Stimulated activated CD4-positive, alpha-beta T cell treated with anti-CD3 and anti-CD28 coated beads, Interleukin-4, amount 100 ng/mL, for 24 hours (primary cell): ENCODE data around the gene NR6A1.
"Not testable (repeated sequence)": the region's sequence is repeated elsewhere in the genome, so short reads cannot be mapped to it uniquely, and the experiment has no call there.

Source experiments
- DNase-seq: peaks from one replicate; pipeline ENCODE4 v3.0.0-alpha.2; 2020

The NR6A1 gene

DNA sequence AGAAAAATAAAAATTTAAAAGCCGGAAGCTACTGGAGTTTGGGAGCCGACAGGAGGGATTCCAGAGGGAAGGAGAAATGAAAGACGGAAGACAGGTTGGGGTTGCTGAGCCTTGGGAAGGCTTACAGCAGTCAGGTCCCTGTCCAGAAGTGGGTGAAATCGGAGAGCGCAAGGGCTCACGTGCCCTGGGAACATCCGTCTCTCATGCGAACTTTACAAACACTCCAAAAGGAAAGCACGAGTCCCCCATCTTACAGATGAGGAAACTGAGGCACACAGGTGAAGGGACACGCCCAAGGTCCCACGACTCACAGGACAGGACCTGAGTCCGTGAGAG is 5.5 kb upstream of the NR6A1 start:
- no peak for DNase-seq

DNA sequence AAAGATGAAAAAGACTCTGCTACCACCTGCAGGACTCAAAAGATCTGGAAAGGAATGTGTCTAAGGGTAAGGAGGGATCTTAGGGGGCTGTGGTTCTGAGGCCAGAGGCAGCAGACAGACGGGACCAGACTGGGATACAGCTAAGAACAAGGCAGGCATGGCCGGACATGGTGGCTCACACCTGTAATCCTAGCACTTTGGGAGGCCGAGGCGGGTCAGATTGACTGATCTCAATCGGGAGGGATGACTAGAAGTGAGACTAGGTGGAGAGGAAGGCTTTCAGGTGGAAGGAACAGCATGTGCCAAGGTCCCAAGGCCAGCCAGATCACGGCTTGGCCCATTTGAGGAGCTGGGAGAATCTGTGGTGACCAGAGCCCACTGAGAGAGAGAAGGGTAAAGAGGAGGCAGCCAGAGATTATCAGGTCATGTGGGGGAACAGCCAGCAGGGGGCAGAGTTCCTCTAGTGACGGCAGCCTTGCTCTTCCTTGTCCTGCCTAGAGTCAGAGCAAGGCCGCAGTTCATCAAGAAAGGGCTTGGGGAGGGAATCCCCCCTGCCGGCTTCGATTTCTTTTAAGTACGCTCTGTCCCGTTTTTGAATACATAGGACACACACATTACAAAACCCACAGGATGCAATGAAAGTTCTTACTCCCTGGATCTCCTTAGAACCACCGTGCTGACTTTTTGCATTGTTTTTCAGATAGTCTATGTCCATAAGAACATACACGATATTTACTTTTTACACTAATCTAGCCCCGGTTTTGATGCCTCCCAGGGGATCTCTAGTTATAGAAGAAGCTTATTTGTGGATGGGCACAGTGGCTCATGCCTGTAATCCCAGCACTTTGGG is 3.2 kb upstream of the NR6A1 start:
- peak; percentile 87 for DNase-seq

DNA sequence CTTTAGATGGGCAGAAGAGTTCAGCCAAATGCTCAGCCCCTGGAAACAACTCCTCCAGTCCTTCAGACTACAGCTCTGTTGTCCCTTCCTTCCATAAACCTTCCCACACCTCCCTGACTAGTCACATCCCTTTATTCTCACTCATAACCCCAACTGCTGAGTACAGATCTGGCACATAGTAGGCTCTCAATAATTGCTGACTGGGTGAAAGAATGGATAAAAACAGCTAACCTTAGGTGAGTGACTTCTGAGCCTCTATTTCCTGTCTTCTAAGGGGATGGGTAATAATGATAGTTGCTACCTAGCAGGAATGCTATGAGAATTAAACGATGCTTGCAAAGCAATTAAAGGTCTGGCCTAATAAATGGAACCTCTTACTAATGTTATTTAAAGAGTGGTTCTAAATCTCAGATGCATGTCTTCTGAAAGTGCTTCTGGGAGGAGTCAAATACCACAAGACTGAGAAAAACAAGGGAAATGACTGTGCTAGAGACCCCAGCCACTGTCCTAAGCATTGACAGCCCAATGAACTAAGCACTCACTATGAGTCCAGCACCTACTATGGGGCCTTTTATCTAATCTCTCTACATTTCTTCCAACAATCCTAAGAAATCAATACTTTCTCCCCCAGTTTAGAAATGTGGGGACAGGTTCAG is 2.5 kb upstream of the NR6A1 start:
- no peak for DNase-seq

DNA sequence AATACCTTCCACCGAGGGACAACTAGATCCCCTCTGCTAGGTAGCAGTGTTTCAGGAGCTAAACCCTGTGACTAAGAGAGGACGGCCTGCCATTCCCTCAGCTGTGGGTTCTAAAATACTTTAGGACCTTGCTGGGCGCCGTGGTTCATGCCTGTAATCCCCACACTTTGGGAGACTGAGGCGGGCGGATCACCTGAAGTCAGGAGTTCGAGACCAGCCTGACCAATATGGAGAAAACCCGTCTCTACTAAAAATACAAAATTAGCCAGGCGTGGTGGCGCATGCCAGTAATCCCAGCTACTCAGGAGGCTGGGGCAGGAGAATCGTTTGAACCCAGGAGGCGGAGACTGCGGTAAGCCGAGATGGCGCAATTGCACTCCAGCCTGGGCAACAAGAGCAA is 1.8 kb upstream of the NR6A1 start:
- not testable (repeated sequence) for DNase-seq

DNA sequence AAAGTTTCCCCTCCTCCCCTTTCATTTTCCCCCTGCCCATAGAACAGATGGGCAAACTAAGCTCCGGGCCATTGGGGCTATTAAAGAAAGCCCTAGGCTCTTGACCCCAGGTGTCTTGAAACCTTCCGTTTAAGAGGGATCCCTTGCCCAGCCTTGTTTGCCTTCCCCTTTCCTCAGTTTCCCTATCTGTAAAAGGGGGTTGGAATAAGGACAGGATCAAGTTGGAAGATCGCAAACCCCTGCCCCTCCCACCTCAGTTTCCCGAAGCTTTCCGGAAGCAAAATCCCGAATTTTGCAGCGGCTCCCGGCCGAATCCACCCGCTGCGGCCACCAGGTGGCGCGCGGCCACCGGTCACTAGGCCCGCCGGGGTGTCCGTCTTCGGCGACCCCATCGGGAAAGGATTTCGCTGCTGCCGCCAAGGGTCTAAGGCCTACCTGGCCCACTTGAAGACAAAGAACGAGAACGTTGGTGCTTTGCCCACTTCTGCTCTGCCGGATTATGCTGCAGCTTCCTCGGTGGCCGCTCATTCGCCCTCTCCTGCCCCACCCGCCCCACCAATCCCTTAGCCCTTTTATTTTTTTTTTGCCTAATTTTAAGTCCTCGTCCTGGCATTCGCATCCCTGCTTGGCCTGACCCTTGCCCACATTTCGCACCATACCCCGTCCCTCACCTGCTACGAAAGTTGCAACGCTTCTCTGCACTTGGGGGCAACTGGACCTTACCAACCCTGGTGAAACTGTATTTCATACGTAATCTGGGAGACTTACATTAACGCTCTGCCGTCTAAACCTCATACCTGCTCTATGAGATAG is 962 bp upstream of the NR6A1 start:
- DNase-seq, result peak; percentile 33

DNA sequence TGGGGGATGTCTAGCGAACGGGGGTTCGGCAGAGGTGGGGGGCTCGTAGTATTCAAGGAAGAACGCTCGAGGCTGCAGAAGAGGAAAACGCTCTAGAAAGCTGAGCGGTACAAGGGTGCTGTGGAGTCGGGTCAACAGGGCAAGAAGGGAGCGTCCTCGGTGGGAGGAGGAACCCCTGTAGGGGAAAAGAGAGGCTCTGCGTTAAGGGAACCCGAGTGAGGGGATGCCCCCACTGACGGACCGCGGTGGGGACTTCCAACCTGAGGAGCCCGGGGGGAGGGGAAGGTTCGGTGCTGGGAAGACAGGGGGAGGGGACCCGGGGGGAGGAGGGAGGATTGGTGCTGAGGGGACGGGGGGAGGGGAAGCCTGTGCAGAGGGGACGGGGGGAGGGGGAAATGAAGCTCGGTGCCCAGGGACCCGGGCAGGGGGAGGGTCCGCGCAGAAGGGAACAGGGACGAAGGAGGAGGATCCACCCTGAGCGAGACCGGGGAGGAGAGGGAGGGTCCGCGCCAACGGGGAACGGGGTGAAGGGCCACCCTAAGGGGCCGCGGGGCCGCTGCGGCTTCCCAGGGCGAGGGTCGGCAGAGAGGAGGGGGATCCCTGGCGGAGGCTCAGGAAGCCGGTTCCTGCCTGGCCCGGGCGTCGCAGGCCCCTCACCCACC is 621 bp downstream of the NR6A1 start:
- no peak for DNase-seq

DNA sequence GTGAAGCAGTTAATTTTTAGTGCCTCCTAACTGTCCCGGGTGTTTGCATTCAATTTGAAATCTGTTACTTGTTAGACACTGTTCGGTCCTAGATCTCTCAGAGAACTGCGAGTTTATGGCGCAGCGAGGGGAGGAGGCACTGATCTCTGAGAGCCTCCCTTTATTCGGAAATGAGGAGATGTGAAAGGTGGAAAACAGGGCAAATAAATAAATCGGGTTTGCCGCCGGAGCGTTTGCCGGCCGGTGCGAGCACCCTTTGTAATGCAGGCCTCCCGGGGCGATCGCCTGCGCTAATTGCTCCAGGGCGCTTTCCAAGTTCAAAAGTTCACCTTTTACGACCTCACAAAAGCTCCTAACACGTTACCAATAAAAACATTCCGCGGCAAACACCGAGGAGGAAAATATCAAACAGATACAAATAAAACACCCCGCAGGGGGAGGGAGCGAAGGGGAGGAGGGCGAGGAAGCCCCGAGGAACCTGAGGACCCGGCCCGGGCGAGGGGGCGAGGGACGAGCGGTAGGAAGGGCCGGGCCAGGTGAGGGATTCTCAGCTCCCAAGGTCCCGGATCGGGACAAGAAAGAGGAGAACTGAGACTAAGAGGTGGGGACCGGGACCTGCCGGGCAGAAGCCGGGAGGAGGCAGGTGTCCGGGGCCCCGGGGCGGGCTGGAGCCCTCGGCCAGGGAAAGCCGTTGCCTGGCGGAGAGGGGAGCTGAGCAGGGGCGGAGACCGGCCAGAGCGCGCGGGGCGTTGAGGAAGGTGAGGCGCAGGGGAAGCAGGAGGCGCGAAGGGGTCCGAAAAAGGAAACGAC is 1.4 kb downstream of the NR6A1 start:
- no peak for DNase-seq

DNA sequence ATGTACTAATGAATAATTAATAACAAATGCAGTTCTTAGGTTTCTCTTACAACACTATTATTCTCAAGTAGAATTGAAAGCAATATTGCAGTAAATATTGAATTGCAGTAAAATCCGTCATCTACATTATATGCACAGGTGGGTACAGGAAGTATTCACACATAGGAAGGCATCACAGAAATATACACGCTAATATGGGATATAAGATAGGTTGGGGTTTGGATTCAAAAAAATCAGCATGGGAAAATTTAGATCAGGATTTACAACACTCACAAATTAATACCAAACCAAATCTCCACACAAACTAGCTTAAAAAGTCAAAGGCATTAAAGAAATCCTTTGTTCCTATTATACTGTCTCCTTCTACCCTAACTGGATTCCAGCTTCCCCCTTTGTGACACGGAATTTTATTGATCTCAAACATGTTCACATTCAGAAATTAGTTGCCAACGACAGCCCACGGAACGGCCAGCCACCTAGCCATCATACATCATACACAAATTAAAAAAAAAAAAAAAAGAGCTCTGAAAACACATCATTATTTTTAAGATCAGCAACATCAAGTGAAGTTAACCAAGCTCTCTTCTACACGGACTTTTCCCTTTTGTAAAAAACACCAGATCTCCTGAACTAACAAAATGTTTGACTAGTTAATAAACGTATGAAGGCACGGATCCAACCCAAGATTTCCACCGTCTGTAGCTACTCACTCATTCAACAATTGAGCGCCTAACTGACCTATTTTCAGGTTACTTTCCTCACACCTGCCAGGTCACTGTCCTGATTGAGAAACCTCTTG is 2.2 kb downstream of the NR6A1 start:
- no peak for DNase-seq

DNA sequence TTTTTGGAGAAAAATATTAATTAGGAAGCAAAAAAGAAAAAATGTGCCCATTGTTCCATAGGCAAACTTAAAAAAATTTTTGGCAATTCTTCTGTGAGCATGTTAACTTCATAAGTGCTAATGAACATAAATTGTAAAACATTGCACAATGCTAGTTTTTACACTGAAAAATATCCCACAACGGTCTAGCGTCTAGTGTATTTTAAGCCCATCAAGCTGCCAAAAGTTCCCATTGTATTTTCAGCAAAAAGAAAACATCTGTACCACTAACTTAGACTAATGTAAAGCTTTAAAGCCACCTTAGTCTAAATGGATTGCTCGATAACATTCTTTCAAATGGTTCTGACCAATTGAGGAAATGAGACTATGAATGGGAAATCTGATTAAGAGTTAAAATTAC is 2.8 kb downstream of the NR6A1 start:
- no peak for DNase-seq

DNA sequence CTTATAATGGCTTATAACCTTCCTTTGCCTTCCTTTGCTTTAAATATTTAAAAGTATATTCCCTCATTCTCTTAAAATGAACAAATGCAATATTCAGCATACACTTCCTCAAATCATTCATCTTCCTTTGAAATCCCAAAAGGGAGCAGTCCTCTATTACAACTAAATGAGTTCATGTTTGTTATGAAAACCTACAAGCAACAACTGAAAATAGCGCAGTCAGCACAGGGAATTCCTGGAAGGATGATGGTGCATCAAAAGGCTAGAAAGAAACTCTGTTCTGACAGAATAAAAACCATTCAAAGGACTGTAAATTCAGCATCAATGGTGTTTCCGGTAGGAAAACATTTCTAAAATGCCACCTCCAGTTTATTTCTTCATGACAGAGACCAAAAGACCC is 3.3 kb downstream of the NR6A1 start:
- no peak for DNase-seq

DNA sequence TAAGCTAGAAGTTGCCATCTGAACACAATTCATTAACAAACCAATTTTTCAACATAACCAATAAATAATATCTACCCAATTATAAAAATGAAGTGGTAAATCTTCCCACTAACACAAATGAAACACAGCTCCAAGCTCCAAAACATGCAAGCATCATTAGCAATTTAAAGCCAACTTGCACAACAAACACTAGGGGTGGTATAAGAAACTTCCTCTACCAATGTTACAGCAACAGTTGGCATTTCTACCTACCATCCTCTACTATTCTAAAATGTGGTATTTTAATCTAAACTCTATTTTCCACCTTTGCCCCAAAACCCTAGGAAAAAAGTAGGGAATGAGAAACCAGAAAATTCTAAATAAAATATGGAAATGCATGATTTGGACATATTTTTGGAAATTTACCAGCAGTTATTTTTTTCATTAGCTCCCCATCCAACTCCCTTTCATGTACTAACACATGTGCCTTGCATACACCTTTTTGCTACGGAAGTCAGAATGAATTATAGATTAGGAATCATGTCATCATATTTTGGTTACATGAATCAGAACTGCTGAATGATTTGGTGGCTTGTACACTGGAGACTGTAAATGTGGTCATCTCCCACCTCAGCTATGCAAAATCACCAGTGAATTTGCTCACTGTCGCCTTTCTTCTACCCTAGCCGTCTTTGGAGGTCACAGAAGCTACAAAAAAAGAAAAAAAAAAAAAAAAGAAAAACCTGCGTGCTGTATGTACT is 4.1 kb downstream of the NR6A1 start:
- DNase-seq, result no peak

DNA sequence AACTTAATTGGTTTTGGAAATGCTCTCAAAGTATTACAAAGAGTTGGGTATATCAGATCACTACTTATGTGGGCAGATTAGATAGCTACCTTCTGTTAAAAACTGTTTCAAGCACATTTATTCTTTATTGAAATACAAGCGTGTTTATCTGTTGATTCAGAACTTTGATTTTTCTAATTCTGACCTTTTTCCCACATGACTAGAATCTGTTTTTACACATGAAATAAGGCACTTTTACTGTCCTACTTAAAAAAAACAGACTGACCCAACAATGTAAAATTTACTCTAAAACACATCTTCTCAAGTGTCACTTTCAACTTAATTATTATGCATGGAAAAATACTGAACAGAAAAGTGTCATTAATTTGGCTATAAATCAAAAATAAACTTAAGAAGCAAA is 4.8 kb downstream of the NR6A1 start:
- no peak for DNase-seq

DNA sequence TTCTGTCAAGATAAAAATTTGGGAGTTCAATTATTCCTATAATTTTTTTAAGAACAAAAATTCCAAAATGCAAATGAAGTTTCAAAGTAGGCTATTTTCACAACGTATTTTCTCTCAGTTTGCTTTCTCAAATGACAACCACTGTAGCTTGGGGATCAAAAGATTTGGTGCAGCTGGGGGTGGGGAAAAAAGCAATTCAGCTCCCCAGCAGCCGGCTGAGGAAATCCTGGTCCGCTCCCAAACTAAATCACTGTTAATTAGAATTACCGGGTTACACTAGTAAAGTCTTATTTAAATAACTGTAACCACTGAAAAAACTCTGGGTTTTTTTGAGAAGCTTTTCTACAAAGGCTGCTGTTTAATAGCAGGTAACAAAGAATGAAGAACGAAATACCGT is 5.7 kb downstream of the NR6A1 start:
- no peak for DNase-seq

DNA sequence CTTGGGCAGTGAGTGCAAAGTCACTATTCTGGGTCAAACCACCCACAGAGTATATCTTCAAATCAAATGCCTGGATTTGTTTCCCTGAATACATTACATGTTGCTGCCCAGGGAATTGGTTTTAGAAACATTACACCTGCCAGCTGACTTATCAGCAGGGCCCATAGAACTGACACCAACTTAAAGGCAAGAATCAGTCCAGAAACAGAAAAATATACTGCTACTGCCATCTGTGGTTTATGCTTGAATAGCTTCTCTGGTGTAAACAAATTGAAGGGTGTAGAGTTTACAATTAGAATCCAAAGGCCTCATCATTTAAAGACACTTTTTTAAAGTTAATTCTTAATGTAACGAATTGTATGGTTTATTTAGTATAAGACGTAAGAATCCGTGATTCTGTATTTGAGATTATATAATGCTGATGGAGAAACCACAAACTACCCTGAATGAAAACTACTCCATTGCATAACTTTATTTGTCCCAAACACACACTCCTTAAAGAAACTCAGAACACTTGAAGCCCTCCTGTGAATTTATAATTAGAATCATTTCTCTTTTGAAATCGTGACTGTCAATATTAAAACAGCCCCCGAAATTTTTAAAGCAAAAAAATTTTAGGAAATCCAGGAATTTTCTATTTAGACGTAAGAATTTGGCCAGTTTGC is 6.2 kb downstream of the NR6A1 start:
- DNase-seq, result no peak

DNA sequence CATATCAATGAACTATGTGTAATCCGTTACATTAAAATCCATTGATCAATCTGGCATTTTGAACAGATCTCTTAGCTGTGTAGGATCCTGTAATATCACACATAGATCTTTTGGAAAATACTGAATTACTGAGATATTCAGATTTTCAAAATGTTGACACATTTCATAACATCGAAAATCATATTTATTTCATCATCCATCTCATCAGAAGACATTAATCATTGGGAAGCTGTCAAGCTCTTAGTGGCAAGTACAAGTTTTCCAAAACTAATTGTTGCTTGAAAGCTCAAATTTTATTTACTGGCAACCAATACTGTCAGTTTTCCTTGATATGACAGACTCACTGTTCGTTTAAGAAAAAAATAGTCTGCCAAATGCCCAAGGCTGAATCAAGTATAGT is 8.5 kb downstream of the NR6A1 start:
- no peak for DNase-seq

DNA sequence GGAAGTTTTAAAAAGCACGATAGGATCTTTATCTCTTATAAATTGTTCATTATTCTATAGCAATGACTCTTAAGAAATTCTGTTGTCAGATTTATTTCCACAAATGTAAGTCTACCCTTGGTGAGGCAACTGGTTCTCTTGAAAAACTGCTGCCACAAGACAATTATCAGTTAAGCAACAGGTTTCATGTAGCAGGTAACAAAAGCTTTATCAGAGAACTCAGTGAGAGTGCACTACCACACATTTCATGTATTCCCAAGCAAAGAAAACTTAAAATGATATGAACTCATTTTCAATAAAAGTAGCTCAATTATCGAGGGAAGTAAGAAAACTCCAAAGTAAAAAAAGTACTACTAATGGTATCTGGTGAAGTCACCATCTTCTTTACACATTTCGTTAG is 9.4 kb downstream of the NR6A1 start:
- no peak for DNase-seq

DNA sequence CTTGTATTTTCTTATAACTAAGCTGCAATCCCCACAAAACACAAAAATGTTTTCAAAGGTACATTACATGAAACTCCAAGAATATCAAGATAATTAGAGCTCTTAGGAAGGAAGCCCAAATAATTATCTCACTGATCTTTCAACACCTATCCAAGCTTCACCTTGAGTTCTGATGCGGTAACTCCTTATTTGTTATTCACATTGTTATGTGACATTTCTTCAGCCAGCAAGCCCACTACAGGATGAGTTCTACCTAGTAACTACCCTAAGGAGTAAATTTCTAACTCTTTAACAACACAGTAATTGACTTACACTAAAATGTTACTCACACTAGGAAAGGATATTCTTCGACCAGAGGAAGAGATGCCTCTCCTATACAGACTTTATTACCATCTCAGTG is 9.9 kb downstream of the NR6A1 start:
- no peak for DNase-seq

DNA sequence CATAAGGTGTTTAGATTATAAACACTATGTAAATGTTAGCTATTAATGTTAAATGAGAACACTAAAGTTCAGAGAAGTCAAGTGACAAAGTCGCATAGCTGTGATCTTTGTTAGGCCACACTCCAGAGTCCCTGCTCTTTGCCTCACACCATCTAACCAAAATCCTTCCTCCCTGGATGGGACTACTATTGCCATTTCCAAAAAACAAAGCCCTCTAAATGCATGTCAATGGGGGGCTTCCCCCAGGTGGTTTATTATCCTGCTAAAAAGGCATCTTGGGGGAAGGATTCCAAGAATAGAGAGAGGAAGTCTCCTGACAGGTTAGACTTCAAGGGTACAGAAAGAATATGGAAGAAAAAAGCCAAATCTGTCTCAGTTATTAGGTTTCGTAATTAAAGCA is 10.4 kb downstream of the NR6A1 start:
- DNase-seq, result no peak

DNA sequence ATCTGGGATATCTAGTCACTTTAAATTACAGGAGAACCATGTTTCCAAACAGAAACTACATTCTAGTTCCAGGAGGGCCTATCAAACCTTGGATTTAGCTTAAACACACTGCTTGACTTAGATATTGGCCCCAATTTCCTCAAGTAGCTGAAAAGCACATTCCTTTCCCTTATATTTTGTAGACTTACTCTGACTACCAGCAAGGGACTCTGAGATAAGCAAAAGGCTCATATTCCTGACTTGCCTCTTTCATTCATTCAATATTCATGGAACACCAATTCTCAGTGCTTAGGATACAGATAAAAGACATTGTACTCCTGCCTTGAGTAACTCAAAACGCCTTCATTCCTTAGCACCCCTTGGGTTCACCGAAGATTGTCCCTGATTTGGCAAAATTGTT is 11.8 kb downstream of the NR6A1 start:
- DNase-seq, result no peak

DNA sequence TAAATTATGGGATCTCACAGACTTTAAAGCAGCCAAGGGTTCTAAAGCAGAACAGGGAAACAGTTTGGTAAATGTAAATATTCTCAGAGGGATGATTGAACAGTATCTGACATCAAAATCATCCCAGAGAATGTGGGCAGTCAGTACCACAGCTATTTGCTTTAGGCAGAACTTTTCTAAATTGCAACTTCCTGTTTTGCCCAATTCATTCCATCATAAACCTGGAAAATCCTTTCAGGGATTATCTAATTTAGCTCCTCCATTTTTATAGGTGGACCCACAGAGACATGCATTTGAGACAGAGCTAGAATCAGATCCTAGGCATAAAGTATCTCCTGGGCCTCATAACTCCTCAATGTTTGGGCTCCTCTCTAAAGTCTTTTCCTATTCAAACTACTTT is 12.4 kb downstream of the NR6A1 start:
- no peak for DNase-seq
